GM21717 (cell line): Measurements from ENCODE around the gene LHX3.
A peak's percentile ranks its signal among the peaks of the same experiment; 100 is the strongest.

Source experiments
- ATAC-seq: cut with Tn5 transposase; IDR thresholded peaks from one replicate; pipeline ENCODE4 v1.9.1; 2021; ENCODE audit warnings: mild to moderate bottlenecking, moderate library complexity; ENCODE audit not compliant: unreplicated experiment

Gene LHX3

DNA sequence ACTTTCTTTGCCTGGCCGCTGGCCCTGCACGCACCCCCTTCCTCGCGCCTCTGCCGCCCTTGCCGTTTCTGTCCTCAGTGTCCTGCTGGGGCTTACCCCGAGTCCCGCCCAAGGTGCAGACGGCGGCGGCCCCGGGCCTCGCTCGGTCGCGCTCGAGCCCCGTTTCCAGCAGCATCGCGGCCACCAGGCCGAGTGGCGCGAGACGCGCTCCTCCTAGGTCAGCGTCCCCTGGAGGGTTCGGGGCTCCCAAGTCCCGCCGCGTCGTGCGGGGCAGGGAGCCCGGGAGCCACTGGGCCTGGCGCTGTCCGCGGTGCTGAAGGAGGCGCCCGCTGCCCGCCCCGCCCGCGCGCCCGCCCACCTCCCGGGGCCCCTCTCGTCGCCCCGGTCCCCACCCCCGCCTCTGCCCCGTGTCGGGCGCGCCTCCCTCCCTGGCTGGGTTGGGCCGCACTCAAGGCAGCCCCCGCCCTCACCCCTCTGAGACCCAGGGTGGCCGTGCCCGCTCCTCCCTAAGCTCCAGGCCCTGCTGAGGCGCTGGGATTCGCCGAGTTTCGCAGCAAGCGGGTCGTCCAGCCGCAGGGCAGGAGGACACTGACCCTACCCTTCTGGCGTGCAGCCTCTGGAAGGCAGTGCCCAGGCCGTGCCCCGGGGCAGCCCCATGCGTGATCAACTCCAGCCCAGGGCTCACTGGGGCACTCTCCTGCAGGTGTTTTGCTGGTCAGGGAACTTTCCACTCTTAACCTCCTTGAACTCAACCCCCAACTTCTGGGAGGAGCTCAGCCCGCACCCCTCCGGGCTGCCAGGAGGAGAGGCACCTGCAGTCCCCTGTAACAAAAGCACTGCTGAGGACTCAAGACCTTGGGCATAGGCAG, at the start of gene LHX3:
LHX3 (minus strand) TSS at position 291 of the 869 bp plus-strand sequence; CDS start at position 175, 116 bp downstream.
- ATAC-seq: no peak

DNA sequence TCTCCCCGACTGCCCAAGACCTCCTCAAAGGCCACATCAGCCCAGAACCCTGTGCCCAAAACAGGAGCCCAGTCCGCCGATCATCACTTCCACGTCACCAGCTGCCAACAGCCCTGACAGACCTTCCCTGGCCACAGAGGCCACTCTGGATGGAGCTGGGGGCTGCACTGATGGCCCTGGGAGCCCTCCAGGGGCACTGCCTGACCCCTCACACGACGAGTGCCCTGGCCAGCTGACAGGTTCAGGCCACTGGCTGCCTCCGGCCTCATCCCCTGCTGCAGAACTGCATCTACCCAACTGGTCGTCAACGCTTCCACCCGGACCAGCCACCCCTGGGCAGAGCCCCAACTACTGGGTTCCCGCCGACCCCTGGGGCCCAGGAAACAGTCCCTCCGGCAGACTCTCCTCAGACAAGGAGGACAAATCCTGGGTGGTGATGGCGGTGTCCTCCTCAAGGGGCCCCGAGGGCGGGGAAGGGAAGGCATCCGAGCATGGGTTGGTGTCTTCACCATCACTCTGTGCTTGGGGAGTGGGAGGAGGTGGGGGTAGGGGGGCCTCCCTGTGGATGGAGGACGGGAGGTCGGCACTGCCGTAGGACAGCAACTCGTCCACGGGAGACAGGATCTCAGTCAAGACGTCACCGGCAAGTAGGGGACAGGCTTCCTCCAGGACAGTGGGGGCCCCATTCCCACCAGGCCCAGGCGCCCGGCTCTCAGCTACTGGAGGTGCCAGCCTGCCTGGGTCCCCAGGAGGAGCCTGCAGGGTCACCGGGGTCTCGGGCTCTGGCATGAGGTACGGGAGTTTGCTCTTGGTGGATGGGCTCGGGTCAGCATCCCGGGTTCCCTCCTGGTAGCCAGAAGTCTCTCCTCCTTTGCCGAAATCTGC, 48.6 kb upstream of the LHX3 start:
- ATAC-seq: no peak

DNA sequence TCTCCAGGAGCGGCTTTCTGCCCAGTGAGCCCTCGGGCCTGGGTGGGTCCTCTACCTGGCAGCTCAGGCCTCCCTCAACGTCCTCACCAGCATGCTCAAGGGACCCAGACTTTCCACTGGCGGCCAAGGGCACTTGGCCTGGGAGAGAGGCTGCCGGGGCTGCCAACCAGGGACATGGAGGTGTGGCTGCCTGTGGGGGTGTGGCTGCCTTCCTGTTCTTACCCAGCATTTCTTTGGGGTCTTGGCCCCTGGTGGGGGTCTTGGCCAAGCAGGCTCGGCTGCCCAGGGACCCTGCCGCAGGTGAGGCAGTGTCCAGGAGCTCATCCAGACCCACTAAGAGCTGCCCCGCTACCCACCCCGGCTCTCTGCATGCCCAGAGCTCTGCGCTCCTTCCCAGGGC, 47.9 kb upstream of the LHX3 start:
- no peak for ATAC-seq

DNA sequence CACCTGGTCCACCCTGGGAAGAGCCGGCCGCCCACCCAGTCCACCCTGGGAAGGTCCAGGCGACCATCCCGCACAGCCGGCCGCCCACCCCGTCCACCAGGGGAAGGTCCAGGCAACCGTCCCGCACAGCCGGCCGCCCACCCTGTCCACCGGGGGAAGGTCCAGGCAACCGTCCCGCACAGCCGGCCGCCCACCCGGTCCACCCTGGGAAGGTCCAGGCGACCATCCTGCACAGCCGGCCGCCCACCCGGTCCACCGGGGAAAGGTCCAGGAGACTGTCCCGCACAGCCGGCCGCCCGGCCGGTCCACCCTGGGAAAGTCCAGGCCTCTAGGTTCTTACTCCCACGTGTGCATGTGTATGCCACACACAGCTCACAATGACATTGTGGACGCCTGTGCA, 47.4 kb upstream of the LHX3 start:
- ATAC-seq: no peak

DNA sequence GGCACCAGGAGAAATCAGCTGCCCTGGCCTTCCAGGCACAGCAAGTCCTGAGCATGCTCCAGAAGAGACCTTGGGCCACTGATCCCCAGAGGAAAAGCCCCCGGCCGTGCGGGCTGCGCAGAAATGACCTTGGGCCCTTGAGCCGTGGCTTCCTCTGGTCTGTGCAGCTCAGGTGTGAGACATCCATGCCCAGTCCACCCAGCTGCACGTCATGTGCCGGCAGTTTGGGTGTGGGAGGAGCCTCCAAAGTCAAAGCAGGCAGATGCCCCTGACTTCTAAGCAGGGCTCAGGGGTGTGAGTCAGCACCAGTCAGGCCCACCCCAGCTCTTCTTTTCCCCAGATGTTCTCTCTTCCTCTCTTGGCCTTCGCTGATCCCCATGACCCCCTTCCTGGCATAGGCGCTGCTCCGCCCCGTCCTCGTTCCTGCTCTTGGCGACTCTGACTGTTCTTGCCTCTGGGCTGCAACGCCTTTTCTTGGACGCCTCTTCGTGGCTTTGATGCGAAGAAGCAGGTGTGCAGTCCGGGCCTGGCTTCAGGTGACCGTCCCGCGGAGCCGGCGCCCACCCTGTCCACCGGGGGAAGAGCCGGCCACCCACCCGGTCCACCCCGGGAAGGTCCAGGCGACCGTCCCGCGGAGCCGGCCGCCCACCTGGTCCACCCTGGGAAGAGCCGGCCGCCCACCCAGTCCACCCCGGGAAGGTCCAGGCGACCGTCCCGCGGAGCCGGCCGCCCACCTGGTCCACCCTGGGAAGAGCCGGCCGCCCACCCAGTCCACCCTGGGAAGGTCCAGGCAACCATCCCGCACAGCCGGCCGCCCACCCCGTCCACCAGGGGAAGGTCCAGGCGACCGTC, 46.6 kb upstream of the LHX3 start:
- ATAC-seq: no peak

DNA sequence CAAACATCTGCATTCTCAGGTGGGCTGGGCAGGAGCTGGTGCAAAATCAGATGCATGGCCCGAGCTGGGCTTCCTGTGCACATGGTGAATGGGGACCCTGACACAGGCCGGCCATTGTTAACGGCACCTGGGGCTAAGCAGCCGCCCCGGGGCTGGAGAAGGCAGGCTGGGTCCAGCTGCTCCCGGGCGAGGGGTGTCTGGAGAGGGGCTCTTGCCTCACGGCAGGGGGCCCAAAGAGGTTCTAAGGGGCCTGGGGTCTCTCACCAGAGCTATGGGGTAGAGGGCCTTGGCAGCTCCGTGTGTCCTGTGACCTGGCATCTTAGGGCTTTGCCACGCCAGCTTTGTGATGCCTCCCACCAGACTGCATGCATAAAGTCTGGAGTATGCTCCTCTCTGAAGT, 45.7 kb upstream of the LHX3 start:
- ATAC-seq: no peak

DNA sequence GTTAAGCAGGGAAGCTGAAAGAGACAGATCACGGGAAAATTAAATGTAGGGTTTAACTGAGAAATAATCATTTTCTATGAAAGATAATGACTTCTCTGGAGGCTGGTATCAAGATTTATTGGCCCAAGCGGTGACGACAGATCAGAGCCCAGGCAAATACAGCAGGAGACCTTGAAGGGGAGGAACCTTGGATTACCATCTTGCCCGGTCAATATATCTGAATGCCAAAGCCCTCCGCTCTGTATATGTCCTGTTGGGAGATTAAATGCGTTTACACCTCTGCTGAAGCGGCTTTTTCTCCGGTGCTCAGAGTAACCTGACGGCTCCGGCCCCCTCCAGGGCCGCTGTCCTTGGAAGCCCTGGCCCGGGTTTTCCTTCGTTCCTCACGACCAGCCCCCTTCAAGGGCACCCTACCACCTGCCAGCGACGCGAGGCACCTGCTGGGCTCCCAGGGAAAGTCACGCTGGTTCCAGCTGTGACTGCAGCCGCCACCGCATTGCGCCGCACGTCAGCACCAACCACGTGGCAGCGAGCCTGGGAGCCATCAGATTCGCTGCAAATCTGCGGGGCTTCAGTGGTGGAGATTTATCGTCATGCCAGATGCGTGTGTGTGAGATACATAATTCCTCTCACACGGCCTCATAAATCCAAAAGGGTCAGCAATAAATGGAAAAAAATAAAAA, 45.1 kb upstream of the LHX3 start:
- ATAC-seq: no peak

- ATAC-seq: no peak
Observed at GRCh38 chr9:136248951-136249876, 44.3 kb upstream of the LHX3 start.

DNA sequence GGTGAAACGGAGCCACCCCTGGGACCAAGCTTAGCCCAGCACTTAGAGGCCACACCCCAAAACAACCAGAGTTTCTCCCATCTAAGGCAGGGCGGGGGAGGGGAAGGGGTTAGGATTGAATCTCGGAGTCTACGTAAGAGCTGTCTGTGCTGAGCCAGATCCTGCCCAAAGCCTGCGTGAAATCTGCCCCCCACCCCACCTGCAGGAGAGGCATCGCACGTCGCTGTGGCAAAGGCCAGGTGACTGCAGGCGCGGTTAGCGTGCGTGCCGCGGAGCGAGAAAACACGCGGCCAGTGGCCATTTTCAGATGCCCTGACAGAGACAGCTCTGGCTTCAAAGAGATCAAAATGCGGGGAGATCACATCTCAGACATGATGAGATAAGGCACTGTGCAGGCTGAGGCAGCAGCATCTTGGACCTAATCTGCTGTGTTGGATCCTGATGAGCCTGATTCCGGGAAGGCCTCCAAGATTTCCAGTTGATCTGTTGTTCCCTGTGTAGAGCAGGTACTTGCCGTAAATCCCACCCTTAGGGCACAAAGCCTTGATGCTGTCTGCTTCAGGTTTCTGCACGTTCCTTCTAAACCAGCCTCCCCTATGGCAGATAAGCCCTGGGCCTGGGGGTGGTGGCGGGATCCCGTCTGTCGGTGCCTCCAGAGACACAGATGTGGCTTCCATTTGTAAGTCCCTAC, 43.2 kb upstream of the LHX3 start:
- no peak for ATAC-seq

GRCh38 chr9:136247551-136247916, 42.6 kb upstream of the LHX3 start:
- ATAC-seq: no peak

DNA sequence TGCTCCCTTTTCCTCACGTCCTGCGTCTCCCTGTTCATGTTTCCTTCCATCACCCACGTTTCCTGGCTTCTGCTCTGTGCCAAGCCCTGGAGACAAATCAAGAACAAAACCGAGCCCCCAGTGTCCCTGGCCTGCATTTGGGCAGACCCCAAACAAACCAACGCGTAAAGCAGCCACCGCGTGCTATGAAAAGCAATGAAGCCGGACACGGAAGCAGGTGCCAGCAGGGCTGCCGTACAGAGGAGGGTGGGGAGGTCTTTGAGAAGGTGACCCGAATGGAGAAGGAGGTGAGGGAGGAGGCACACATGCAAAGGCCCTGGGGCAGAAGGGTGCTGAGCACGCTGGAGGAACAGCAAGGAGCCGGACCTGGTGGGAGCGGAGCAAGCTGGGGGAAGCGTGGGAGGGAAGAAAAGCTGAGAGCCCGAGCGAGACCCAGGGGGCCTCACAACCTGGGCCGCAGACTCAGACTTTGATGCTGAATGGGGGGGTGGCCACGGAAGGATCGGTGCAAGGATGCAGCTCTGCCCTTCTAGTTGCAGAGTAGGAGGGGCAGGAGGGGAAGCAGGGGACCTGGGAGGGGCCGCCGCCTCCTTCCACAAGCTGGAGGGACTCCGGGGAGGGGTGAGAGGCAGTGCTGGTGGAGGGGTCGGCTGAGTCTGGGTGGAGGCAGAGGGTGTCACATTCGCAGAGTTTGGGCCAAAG, 42.1 kb upstream of the LHX3 start:
- no peak for ATAC-seq

GRCh38 chr9:136245219-136246150, 40.6 kb upstream of the LHX3 start, which contains the start of gene QSOX2:
Gene QSOX2, minus strand, starts transcription at chr9:136245812. Its CDS starts 9 bp downstream, at chr9:136245803.
- ATAC-seq: peak; percentile 32

DNA sequence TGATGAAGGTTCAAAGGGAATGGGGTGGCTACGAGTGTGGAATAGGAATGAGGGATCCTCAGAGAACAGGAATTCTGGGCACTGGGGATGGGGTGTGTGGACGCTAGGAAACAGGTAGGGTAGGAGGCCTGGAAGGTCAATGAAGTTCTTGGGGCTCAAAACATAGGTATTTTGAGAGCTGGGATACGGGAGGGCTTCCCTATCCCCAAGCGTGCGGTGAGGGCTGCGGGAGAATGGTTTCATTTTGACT, 40.0 kb upstream of the LHX3 start:
- ATAC-seq: no peak

DNA sequence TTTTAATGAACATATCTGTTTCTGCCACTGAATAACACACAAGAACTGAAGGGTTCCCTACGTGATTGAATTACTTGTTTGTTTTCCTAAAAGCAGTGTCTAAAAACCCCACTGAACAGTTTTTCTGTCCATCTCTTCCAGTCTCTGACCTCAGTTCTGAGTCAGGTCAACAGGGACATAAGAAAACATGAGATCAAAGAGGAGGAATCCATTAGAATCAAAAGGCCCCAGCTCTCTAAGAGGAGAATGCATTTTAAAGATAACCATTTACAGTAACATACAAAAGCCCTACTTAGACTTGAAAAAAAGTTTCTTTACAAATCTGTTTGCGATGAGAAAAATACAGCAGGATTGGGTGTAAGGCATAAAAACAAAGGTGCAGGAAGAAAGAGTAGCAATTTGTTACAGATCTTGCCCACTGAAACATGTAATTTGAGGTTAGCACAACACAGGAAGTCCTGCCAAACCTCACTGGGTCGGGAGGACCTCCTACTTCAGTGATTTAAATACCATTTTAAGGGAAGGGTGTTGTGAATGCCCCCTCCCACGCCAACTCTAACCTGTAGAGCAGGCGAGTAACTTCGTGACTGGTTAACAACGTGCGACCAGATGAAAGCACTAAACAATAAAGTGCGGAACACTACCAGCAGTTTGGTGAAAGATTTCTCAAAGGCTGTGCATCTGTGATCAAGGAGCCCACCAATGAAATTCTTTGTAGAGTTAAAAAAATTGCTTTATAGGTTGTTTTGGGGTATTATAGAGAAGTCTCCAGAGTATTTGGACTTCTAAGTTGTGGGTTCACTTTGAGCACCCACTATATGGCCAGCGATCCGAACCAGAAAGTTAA, 39.4 kb upstream of the LHX3 start:
- ATAC-seq: no peak

GRCh38 chr9:136243631-136244030, 38.7 kb upstream of the LHX3 start:
- ATAC-seq: no peak

- no peak for ATAC-seq
Observed at GRCh38 chr9:136242918-136243525, 38.1 kb upstream of the LHX3 start.
